Endodermal cell (in vitro differentiated cells): Measurements from ENCODE around the gene TAB2. TPM values are rescaled to one million over a fixed set of nuclear protein-coding genes. Genes with fewer than 3 reads are reported as not detected.

Experiments used
- DNase-seq: peaks from one replicate; pipeline ENCODE4 v3.0.0-alpha.2; 2017
- H3K27ac ChIP-seq: 2 replicates; pipeline ENCODE4 v1.5.1; 2013; ENCODE audit warnings: mild to moderate bottlenecking, low read depth, low read length, moderate library complexity
- H3K27me3 ChIP-seq: 2 replicates; pipeline ENCODE4 v1.6.1; 2013; ENCODE audit warnings: mild to moderate bottlenecking, low read length, moderate library complexity; ENCODE audit not compliant: insufficient read depth, control insufficient read depth, poor library complexity, severe bottlenecking
- H3K36me3 ChIP-seq: 2 replicates; pipeline ENCODE4 v1.7.0; 2013; ENCODE audit warnings: mild to moderate bottlenecking, low read length, moderate library complexity; ENCODE audit not compliant: control insufficient read depth, insufficient read depth
- H3K4me1 ChIP-seq: one replicate; pipeline ENCODE4 v1.7.0; 2013; ENCODE audit warnings: low read length; ENCODE audit not compliant: control insufficient read depth, insufficient read depth
- H3K4me3 ChIP-seq: 2 replicates; pipeline ENCODE4 v1.5.1; 2013; ENCODE audit warnings: mild to moderate bottlenecking, low read length, moderate library complexity
- H3K9ac ChIP-seq: 2 replicates; pipeline ENCODE4 v1.6.1; 2013; ENCODE audit warnings: mild to moderate bottlenecking, low read length, moderate library complexity; ENCODE audit not compliant: poor library complexity, severe bottlenecking; ENCODE audit errors: extremely low read depth
- H3K9me3 ChIP-seq: 2 replicates; pipeline ENCODE4 v1.6.1; 2013; ENCODE audit warnings: mild to moderate bottlenecking, low read length, moderate library complexity; ENCODE audit not compliant: control insufficient read depth
- H3K27ac Mint-ChIP-seq: 2 replicates; pipeline ENCODE4 v1.8.0; 2020; ENCODE audit warnings: mixed read lengths
- H3K27me3 Mint-ChIP-seq: 2 replicates; pipeline ENCODE4 v1.8.0; 2021; ENCODE audit warnings: mild to moderate bottlenecking, mixed read lengths; ENCODE audit not compliant: insufficient read depth
- H3K36me3 Mint-ChIP-seq: 2 replicates; pipeline ENCODE4 v1.8.0; 2020; ENCODE audit warnings: low read depth, mixed read lengths
- H3K4me1 Mint-ChIP-seq: 2 replicates; pipeline ENCODE4 v1.8.0; 2020; ENCODE audit warnings: mixed read lengths
- H3K4me3 Mint-ChIP-seq: 2 replicates; pipeline ENCODE4 v1.8.0; 2020; ENCODE audit warnings: mild to moderate bottlenecking, moderate library complexity, mixed read lengths
- H3K9me3 Mint-ChIP-seq: 2 replicates; pipeline ENCODE4 v1.8.0; 2020; ENCODE audit warnings: mild to moderate bottlenecking, mixed read lengths
- WGBS, 2 experiments: methylation state at CpG; one replicate each; pipeline versions ENCODE4 v1.1.5 to v1.1.7; 2013; ENCODE audit warnings: missing lambda C conversion rate in 2 of 2, mixed read lengths in 1 of 2; ENCODE audit not compliant: insufficient coverage in 1 of 2, insufficient read length in 1 of 2; 5-methylcytosine and 5-hydroxymethylcytosine counted together
- total RNA-seq, 2 donors: library from RNA; stranded (reverse); fragmentation: NEBNext Ultra II Directional in 1 of 2; extraction: Animal tissue kit (Norgen Biotek cat#: 25700) in 1 of 2; gene quantifications; 2 replicates in 1 of 2; 3 replicates in 1 of 2; pipeline ENCODE4 v1.2.1, GENCODE V29; 2021
- TF ChIP-seq, protein P1 (sequence below): fragments of 200-600 bp; sonication (generic); conservative IDR thresholded peaks from 2 replicates; pipeline ENCODE4 v1.5.0; 2021; ENCODE audit warnings: antibody characterized with exemption, mild to moderate bottlenecking

The TAB2 gene
- total RNA-seq, 2 donors from 2014 or later, result 51.1 to 54.8 TPM

DNA sequence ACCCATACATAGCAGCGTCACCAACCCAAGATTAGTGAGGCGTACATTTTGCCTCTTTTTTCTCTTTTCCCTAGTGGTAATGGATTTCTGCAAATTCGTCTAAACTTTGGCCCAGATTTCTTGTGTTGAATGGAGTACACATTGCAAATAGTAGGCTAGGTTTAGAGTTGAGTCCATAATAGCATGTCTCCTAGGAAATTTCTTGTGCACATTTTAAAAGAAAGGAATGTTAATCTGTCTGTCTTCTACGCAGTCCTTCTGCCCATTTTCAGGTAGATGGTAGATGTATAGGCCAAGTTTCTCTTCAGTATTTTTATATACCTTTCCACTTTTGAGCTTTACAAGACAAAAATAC is 15.7 kb downstream of the TAB2 start:
- no peak overlapping the region for H3K27ac ChIP-seq
- 87 to 94% methylated on average over 3 to 4 of the region's 4 CpGs for WGBS, 2 experiments

DNA sequence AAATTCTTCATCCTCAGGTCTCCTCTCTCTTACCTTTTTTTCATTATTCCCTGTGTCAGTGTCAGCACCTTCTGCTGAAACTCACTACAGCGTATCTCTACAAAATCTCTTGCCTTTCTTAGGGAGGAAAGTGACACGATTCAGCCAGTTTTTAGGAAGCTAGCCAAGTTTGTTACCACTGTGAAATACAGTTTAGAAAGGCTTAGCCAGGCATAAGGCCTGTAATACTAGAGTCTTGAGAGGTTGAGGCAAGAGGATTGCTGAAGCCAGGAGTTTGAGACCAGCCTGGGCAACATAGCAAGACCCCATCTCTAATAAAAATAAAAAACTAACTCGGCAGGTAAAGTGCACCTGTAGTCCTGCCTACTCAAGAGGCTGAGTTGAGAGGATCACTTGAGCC is 16.7 kb downstream of the TAB2 start:
- Mint-ChIP-seq H3K36me3 (peaks cover 5% of the 10 kb centered on the region), H3K27me3 (no peaks in the 10 kb centered on the region), H3K9me3 (peaks cover 3% of the 10 kb centered on the region), H3K27ac (no peak overlapping the region), H3K4me1 (peaks cover 60% of the 10 kb centered on the region), H3K4me3 (no peak overlapping the region)
- H3K4me1 ChIP-seq, result peaks cover 8% of the 10 kb centered on the region
- no peak overlapping the region for H3K4me3 ChIP-seq
- H3K27me3 ChIP-seq, result no peaks in the 10 kb centered on the region
- H3K36me3 ChIP-seq, result no peaks in the 10 kb centered on the region
- no peak for DNase-seq
- 42 to 59% methylated on average over 2 to 3 of the region's 3 CpGs for WGBS, 2 experiments
- no peak overlapping the region for H3K9ac ChIP-seq
- TF ChIP-seq, protein P1, sequence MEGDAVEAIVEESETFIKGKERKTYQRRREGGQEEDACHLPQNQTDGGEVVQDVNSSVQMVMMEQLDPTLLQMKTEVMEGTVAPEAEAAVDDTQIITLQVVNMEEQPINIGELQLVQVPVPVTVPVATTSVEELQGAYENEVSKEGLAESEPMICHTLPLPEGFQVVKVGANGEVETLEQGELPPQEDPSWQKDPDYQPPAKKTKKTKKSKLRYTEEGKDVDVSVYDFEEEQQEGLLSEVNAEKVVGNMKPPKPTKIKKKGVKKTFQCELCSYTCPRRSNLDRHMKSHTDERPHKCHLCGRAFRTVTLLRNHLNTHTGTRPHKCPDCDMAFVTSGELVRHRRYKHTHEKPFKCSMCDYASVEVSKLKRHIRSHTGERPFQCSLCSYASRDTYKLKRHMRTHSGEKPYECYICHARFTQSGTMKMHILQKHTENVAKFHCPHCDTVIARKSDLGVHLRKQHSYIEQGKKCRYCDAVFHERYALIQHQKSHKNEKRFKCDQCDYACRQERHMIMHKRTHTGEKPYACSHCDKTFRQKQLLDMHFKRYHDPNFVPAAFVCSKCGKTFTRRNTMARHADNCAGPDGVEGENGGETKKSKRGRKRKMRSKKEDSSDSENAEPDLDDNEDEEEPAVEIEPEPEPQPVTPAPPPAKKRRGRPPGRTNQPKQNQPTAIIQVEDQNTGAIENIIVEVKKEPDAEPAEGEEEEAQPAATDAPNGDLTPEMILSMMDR, result no peak
- H3K27ac ChIP-seq, result no peak overlapping the region
- H3K9me3 ChIP-seq, result no peaks in the 10 kb centered on the region

More for the DNA sequence above, 15.7 kb downstream of the TAB2 start:
- Histone ChIP-seq H3K9ac (no peak overlapping the region), H3K4me3 (no peak overlapping the region), H3K27me3 (no peaks in the 10 kb centered on the region), H3K9me3 (no peaks in the 10 kb centered on the region), H3K4me1 (peaks cover 8% of the 10 kb centered on the region), H3K36me3 (no peaks in the 10 kb centered on the region)
- H3K27me3 Mint-ChIP-seq, result no peaks in the 10 kb centered on the region
- peaks cover 70% of the 10 kb centered on the region for H3K4me1 Mint-ChIP-seq
- TF ChIP-seq, protein P1, result no peak
- H3K27ac Mint-ChIP-seq, result no peak overlapping the region
- no peak for DNase-seq
- H3K9me3 Mint-ChIP-seq, result no peaks in the 10 kb centered on the region
- H3K36me3 Mint-ChIP-seq, result no peaks in the 10 kb centered on the region
- no peak overlapping the region for H3K4me3 Mint-ChIP-seq

DNA sequence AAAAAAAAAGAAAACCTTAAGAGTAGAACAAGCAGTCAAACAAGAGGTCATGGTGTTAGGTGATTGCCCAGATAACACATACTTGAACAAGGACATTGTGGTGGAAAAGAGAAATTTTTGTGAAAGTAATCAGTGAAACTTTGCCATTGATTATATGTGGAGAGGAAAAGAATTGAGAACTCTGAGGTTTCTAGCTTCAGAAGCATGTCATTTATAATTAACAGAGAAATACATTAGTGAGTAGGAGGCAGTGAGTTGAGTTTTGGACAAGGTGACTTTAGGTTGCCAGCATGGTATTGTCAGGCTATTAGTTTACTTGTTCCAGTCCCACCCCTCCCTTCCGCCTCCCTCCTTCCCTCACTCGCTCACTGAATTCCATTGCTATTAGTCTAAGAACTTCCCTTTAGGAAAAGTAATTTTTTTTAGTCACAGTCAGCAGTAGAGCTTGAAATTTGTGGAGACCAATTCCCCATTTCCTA is 17.2 kb downstream of the TAB2 start:
- H3K27me3 ChIP-seq, result no peaks in the 10 kb centered on the region
- Mint-ChIP-seq H3K9me3 (peaks cover 3% of the 10 kb centered on the region), H3K27ac (no peak overlapping the region), H3K27me3 (no peaks in the 10 kb centered on the region), H3K36me3 (peaks cover 5% of the 10 kb centered on the region), H3K4me3 (no peak overlapping the region), H3K4me1 (peaks cover 58% of the 10 kb centered on the region)
- no peaks in the 10 kb centered on the region for H3K36me3 ChIP-seq
- no peak overlapping the region for H3K4me3 ChIP-seq
- no peaks in the 10 kb centered on the region for H3K9me3 ChIP-seq
- 90 to 100% methylated on average over 1 to 2 of the region's 2 CpGs for WGBS, 2 experiments
- H3K9ac ChIP-seq, result no peak overlapping the region
- TF ChIP-seq, protein P1, result no peak
- H3K4me1 ChIP-seq, result peaks cover 8% of the 10 kb centered on the region
- DNase-seq, result no peak
- H3K27ac ChIP-seq, result no peak overlapping the region
